Ectodermal cell (in vitro differentiated cells): ENCODE measurements around the gene CD9.

Experiments used
- H3K27ac ChIP-seq: 2 replicates; pipeline ENCODE4 v1.7.0; 2013; ENCODE audit warnings: mild to moderate bottlenecking, low read depth, low read length; ENCODE audit not compliant: insufficient read depth, poor library complexity, severe bottlenecking
- H3K27me3 ChIP-seq: 2 replicates; pipeline ENCODE4 v1.7.0; 2013; ENCODE audit warnings: mild to moderate bottlenecking, low read length; ENCODE audit not compliant: insufficient read depth, control insufficient read depth, poor library complexity, severe bottlenecking
- H3K36me3 ChIP-seq: one replicate; pipeline ENCODE4 v1.7.0; 2013; ENCODE audit warnings: low read length; ENCODE audit not compliant: control insufficient read depth, insufficient read depth
- H3K4me1 ChIP-seq: one replicate; pipeline ENCODE4 v1.7.0; 2013; ENCODE audit warnings: low read length; ENCODE audit not compliant: control insufficient read depth, insufficient read depth
- H3K4me3 ChIP-seq: 2 replicates; pipeline ENCODE4 v1.7.0; 2013; ENCODE audit warnings: low read depth, low read length, control low read depth; ENCODE audit not compliant: insufficient read depth
- H3K9me3 ChIP-seq: 2 replicates; pipeline ENCODE4 v1.7.0; 2013; ENCODE audit warnings: mild to moderate bottlenecking, low read length, moderate library complexity; ENCODE audit not compliant: control insufficient read depth
- WGBS, 2 experiments: methylation state at CpG; one replicate each; pipeline ENCODE4 v1.1.7; 2013; ENCODE audit warnings: missing lambda C conversion rate in 2 of 2; 5-methylcytosine and 5-hydroxymethylcytosine counted together

The CD9 gene

DNA sequence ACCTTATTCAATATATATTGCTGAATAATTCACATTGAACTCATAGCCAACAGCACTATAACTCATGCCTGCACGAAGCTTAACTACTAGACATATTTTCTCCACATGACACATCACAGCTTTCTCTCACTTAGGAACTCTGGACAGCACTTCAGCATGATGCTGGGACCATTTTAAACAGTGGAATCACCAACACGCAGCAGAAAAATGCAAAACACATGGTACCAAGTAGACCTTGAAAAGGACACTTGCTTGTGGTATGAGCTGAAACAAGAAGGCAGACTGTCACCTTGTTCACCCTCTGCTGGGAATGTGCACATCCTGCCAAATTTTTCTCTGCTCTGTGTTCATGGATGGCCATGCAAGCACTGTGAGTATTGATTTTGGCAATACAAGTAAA, 34.8 kb upstream of the CD9 start:
- WGBS, 2 experiments, result 92 to 95% methylated on average over 2 of the region's 2 CpGs
- H3K27ac ChIP-seq, result no peak overlapping the region

DNA sequence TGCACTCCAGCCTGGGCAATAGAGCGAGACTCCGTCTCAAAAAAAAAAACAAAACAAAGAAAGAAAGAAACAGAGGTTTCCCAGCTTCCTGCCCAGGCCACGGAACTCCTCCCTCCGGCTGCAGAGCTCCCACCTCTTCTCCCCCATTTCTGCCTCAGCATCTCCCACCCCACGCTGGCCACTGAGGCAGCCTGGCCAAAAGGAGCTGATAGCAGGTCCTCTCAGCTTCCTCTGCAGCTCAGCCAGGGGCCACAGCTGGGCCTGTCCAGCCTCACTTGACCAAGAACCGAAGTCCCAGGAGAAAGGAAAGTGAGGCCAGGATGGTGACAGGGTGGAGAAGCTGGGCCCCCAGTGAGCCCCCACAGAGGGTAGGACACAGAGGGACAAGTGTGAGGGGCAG, 33.4 kb upstream of the CD9 start:
- Histone ChIP-seq H3K36me3 (no peaks in the 10 kb centered on the region), H3K27ac (no peak overlapping the region), H3K4me1 (no peaks in the 10 kb centered on the region), H3K27me3 (no peaks in the 10 kb centered on the region), H3K4me3 (no peak overlapping the region), H3K9me3 (no peaks in the 10 kb centered on the region)
- WGBS, 2 experiments, result 92 to 93% methylated on average over 6 of the region's 6 CpGs

More for the DNA sequence above, 34.8 kb upstream of the CD9 start:
- H3K9me3 ChIP-seq, result no peaks in the 10 kb centered on the region
- H3K4me1 ChIP-seq, result no peaks in the 10 kb centered on the region
- H3K27me3 ChIP-seq, result no peaks in the 10 kb centered on the region
- H3K4me3 ChIP-seq, result no peak overlapping the region
- no peaks in the 10 kb centered on the region for H3K36me3 ChIP-seq

DNA sequence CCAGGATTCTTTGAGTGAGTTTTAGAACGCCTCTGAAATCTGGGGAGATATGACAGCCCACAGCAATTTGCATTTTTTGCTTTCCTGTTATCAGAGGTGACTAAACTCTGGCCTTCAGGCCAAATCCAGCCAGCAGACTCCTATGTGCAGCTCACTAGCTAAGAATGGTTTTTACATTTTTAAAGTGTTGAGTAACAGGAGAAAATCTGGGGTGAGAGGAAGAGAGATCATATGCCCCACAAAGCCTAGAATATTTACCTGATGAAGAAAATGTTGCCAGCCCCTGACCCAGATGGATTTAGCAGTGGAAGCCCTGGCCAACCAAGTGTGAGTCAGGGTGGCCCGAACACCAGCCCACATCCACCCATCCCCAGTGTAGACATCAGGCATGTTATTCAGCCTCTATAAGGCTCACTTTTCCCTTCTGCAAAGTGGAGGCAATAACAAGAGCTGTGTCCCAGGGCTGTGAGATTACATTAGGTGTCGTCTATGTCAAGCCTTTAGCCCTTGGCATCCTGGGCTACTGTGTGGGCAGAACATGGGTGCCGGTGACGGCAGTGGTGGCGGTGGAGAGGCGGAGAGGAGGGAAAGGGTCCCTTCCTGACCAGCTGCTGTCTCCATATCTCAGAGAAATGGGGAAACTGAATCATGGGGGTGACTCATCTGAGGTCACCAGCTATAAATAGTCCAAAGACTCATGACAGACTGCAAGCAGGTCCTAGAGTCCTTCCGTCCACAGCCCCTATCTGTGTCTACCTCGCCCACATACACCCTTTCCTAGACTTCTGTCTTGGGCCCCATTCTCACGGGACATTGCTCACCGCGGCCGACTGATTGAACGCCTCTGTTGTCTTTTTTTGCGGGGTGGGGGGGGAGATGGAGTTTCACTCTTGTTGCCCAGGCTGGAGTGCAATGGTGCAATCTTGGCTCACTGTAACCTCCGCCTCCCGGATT, 32.6 kb upstream of the CD9 start:
- no peaks in the 10 kb centered on the region for H3K9me3 ChIP-seq
- no peaks in the 10 kb centered on the region for H3K36me3 ChIP-seq
- H3K27me3 ChIP-seq, result no peaks in the 10 kb centered on the region
- no peak overlapping the region for H3K4me3 ChIP-seq
- H3K4me1 ChIP-seq, result no peaks in the 10 kb centered on the region
- no peak overlapping the region for H3K27ac ChIP-seq
- 94 to 95% methylated on average over 17 of the region's 17 CpGs for WGBS, 2 experiments

DNA sequence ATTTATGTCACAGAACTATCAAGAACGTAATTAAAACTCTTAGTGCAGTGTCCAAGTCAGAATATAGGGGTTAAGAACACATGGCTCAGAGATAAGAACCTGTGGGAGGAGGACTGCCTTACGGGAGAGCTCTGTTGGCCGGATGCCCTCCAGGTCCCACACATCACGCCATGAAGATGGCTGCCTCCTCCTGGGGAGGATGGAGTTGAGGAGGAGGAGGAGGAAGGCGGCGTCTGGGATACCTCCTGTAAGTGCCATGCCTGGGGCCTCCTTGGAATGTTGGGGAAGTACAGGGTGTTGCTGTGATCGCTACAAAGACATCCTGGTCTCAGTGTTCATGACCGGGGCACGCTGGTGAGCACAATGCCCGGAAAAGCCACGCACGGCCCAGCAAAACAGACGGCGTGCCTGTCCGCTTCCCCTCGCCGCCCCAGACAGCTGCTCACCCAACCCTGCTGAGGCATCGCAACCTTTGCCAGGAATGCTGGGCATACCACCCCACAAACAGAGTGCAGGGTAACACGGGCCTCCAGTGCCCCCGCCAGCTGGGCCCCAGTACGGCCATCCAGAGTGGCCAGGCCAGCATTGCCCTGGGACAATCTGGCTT, 28.7 kb upstream of the CD9 start:
- H3K4me3 ChIP-seq, result no peak overlapping the region
- no peak overlapping the region for H3K27ac ChIP-seq
- 94 to 96% methylated on average over 21 of the region's 21 CpGs for WGBS, 2 experiments
- H3K9me3 ChIP-seq, result no peaks in the 10 kb centered on the region
- no peaks in the 10 kb centered on the region for H3K27me3 ChIP-seq
- H3K4me1 ChIP-seq, result no peaks in the 10 kb centered on the region
- H3K36me3 ChIP-seq, result no peaks in the 10 kb centered on the region

DNA sequence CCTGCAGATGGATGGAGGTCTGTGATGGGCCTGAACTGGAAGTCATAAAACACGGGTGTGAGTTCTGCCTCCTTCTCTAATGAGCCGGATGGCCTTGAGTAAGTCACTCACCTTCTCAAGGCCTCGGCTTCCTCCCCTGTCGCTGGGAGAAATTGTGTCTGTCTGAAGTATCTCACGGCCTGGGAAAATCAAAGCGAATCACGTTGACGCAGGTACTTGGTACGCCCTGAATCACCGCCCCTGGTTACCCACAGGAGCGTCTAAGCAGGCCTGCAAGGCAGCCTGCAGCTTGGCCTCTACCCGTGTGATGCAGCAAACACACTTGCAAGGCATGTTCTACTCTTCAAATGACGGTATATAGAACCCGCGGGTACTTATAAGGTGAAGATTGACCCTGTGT, 28.1 kb upstream of the CD9 start:
- no peaks in the 10 kb centered on the region for H3K9me3 ChIP-seq
- no peaks in the 10 kb centered on the region for H3K27me3 ChIP-seq
- H3K4me3 ChIP-seq, result no peak overlapping the region
- WGBS, 2 experiments, result 94% methylated on average over 15 of the region's 15 CpGs
- H3K36me3 ChIP-seq, result no peaks in the 10 kb centered on the region
- no peaks in the 10 kb centered on the region for H3K4me1 ChIP-seq
- no peak overlapping the region for H3K27ac ChIP-seq

DNA sequence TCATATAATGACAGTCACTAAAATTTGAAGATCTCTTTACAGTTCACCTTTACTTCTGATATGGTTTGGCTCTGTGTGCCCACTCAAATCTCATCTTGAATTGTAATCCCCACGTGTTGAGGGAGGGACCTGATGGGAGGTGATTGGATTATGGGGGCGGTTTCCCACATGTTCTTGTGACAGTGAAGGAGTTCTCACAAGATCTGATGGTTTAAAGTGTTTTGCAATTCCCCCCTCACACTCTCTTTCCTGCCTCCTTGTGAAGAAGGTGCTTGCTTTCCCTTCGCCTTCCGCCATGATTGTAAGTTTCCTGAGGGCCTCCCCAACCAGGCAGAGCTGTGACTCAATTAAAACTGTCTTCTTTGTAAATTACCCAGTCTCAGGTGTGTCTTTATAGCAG, 27.3 kb upstream of the CD9 start:
- no peaks in the 10 kb centered on the region for H3K4me1 ChIP-seq
- 92 to 94% methylated on average over 4 of the region's 4 CpGs for WGBS, 2 experiments
- H3K4me3 ChIP-seq, result no peak overlapping the region
- H3K27me3 ChIP-seq, result no peaks in the 10 kb centered on the region
- H3K9me3 ChIP-seq, result no peaks in the 10 kb centered on the region
- H3K36me3 ChIP-seq, result no peaks in the 10 kb centered on the region
- H3K27ac ChIP-seq, result no peak overlapping the region

DNA sequence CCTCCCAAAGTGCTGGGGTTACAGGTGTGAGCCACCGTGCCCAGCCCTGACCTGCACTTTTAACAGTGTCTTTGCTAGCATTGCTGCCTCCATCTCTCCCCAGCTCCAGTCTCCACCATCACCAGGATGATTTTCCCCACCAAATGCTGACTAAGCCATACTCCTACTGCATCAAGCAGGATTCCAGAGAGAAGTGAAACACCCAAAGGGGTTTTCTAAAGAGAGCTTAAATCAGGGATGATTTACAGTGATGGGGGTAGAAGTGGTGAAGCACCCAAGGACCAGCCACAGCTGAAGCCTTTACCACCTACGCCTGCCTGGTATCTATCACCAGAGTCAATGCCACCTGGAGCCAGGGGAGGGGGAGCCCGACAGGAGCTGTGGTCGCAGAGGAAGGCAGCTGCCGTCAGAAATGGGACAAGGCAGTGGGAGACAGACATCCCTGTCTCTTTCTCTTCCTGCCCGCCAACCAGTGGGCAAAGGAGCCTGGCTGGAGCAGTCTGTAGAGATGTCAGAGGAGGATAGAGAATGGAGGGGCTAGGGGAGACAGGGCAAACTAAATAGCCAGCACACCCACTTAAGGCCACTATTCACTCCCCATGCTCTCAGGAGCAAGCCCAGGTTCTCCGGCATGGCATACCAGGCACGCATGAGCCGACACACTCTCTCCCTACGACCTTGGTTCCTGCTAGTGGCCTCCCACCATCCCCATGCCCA, 22.4 kb upstream of the CD9 start:
- Histone ChIP-seq H3K9me3 (no peaks in the 10 kb centered on the region), H3K4me3 (no peak overlapping the region), H3K27ac (no peak overlapping the region), H3K36me3 (no peaks in the 10 kb centered on the region), H3K27me3 (no peaks in the 10 kb centered on the region), H3K4me1 (peaks cover 24% of the 10 kb centered on the region)
- WGBS, 2 experiments, result 92 to 93% methylated on average over 9 to 10 of the region's 10 CpGs

DNA sequence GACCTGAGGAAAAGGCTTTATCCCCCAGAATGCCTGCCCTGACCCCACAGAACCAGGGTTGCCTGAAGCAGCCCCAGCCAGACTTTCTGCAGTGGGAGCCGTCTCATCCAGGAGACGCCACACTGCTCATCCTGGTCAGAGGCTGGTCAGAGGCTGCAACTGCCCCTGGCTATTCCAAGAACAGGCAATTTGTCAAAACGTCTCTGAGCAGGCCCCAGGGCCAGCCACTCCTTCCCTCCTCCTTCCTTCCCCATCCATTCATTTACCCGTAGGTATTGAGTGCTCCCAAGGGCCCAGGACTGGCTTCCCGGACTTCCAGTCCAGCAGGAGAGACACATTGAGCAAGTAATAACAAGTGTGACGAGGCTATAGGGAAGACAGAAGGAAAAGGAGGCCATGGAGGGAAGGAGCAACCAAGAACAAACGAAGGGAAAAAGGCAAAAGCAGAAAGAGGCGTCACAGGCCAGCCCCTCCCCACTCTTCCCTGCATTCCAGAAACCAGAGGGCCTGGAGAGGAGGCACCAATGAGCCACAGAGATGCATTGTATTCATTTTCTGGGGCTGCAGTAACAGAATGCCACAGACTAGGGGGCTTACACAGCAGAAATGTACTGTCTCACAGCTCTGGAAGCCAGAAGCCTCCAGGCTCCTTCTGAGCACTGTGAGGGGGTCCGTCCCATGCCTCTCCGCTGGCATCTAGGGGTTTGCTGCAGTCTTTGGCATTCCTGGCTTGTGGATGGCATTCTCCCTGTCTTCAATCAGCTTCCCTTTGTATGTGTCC, 21.0 kb upstream of the CD9 start:
- H3K9me3 ChIP-seq, result no peaks in the 10 kb centered on the region
- WGBS, 2 experiments, result 64 to 66% methylated on average over 10 of the region's 10 CpGs
- H3K36me3 ChIP-seq, result no peaks in the 10 kb centered on the region
- H3K4me3 ChIP-seq, result no peak overlapping the region
- peaks cover 24% of the 10 kb centered on the region for H3K4me1 ChIP-seq
- H3K27me3 ChIP-seq, result no peaks in the 10 kb centered on the region
- H3K27ac ChIP-seq, result peak overlapping the region; percentile 72

DNA sequence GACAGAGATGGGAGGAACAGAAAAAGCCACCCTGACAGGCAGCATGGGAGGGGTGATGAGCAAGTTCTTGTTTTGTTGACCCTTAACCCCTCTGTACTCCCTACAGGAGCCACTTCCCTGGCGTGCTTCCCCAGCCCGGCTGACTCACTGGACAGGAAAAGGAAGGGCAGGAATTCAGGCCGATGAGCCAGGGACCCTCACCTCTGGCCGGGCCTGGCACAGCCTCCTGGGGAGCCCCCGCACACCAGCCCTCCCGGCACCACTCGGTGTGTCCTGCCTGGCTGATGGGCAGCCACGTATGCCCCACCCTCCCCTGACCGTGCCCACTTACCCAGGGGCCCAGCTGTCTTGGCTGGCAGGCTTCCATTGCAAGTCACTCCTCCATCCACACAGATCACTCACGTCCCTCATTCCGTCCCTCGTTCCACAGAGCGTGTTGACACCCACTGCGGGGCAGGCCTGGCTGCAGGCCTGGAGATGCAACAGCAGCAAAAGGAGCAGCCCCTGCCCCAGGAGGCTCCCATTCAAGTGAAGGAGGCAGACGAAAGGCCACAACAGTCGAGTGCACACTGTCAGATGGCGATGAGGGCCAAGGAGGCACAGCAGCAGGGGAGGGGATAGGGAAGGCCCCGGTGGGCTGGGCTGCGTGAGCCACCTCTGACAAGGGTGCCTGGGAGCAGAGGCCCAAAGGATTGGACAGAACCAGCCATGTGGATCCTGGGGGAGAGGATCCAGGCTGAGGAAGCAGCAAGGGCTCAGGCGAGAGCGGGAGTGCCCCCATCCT, 19.7 kb upstream of the CD9 start:
- Histone ChIP-seq H3K27ac (no peak overlapping the region), H3K4me3 (no peak overlapping the region), H3K27me3 (no peaks in the 10 kb centered on the region), H3K36me3 (no peaks in the 10 kb centered on the region), H3K9me3 (no peaks in the 10 kb centered on the region), H3K4me1 (peaks cover 24% of the 10 kb centered on the region)
- 90 to 91% methylated on average over 21 of the region's 21 CpGs for WGBS, 2 experiments
